RPMI7951 (cell line): ENCODE measurements around the gene EML6. TPM values are rescaled to one million over a fixed set of nuclear protein-coding genes. Genes with fewer than 3 reads are reported as not detected.

Experiments
- DNase-seq: peaks from one replicate; pipeline ENCODE4 v3.0.0-alpha.2; 2012; ENCODE audit warnings: low read depth
- total RNA-seq: library from RNA; depleted of rRNA; stranded (reverse); fragments of >200 nt; shearing (Covaris generic); gene quantifications from 2 replicates; pipeline ENCODE4 v1.2.3, GENCODE V29; 2014

The EML6 gene
- total RNA-seq, 1 experiment from 2014 or later = 0.72 TPM

GRCh38 chr2:54755641-54756326, 32.3 kb downstream of the EML6 start:
- no peak for DNase-seq

- DNase-seq = no peak
These were observed 34.0 kb downstream of the EML6 start for GRCh38 chr2:54757500-54757899.

GRCh38 chr2:54758951-54759350, 35.5 kb downstream of the EML6 start:
- no peak for DNase-seq

GRCh38 chr2:54760310-54760709, 36.8 kb downstream of the EML6 start:
- no peak for DNase-seq

- DNase-seq = peak; percentile 38
These were observed 40.3 kb downstream of the EML6 start for GRCh38 chr2:54763636-54764291.

- peak; percentile 61 for DNase-seq
These were observed 44.5 kb downstream of the EML6 start for GRCh38 chr2:54767921-54768320.

GRCh38 chr2:54768772-54769428, 45.4 kb downstream of the EML6 start:
- peak; percentile 35 for DNase-seq

GRCh38 chr2:54770211-54770610, 46.7 kb downstream of the EML6 start:
- no peak for DNase-seq

- peak; percentile 67 for DNase-seq
These were observed 47.2 kb downstream of the EML6 start for GRCh38 chr2:54770676-54771075.

GRCh38 chr2:54771166-54771885, 47.9 kb downstream of the EML6 start:
- DNase-seq = peak; percentile 87

GRCh38 chr2:54772110-54772509, 48.6 kb downstream of the EML6 start:
- peak; percentile 75 for DNase-seq

- peak; percentile 57 for DNase-seq
These were observed 49.1 kb downstream of the EML6 start for GRCh38 chr2:54772531-54772930.

- no peak for DNase-seq
These were observed 49.8 kb downstream of the EML6 start for GRCh38 chr2:54773233-54773632.

- peak; percentile 30 for DNase-seq
These were observed 50.4 kb downstream of the EML6 start for GRCh38 chr2:54773838-54774237.

- DNase-seq = no peak
These were observed 52.2 kb downstream of the EML6 start for GRCh38 chr2:54775710-54776109.

- DNase-seq = no peak
These were observed 53.0 kb downstream of the EML6 start for GRCh38 chr2:54776494-54776893.

GRCh38 chr2:54783349-54783748, 59.9 kb downstream of the EML6 start:
- DNase-seq = no peak

GRCh38 chr2:54787270-54787669, 63.8 kb downstream of the EML6 start:
- DNase-seq = no peak

- DNase-seq = no peak
These were observed 64.4 kb downstream of the EML6 start for GRCh38 chr2:54787755-54788366.

- no peak for DNase-seq
These were observed 66.4 kb downstream of the EML6 start for GRCh38 chr2:54789878-54790277.

- DNase-seq = no peak
These were observed 68.4 kb downstream of the EML6 start for GRCh38 chr2:54791831-54792230.

GRCh38 chr2:54797307-54797706, 73.8 kb downstream of the EML6 start:
- no peak for DNase-seq
